SK-N-SH treated with all-trans-retinoic acid at 6 μM for 48 hours (cell line): ENCODE measurements around the gene POC1A.

Experiments
- ARNTL ChIP-seq: fragments of 450-650 bp; formaldehyde crosslinking; IDR thresholded peaks from 2 replicates; pipeline ENCODE4 v1.5.0; 2020; ENCODE audit warnings: low read depth, mild to moderate bottlenecking, moderate library complexity, borderline replicate concordance
- CSDC2 ChIP-seq: fragments of 250-450 bp; sonication (Bioruptor Pico); IDR thresholded peaks from 2 replicates; pipeline ENCODE4 v1.5.0; 2020; ENCODE audit warnings: mild to moderate bottlenecking, moderate library complexity
- ESRRG ChIP-seq: fragments of 250-450 bp; sonication (Bioruptor Pico); IDR thresholded peaks from 2 replicates; pipeline ENCODE4 v1.6.1; 2021; ENCODE audit warnings: mild to moderate bottlenecking
- GLIS3 ChIP-seq: fragments of 250-450 bp; sonication (Bioruptor Pico); IDR thresholded peaks from 2 replicates; pipeline ENCODE4 v1.5.0; 2020; ENCODE audit warnings: mild to moderate bottlenecking, moderate library complexity
- ISL1 ChIP-seq: fragments of 250-450 bp; sonication (Bioruptor Pico); IDR thresholded peaks from 2 replicates; pipeline ENCODE4 v2.1.2; 2022; ENCODE audit warnings: mild to moderate bottlenecking, moderate library complexity
- PATZ1 ChIP-seq: fragments of 250-450 bp; sonication (Bioruptor Pico); IDR thresholded peaks from 2 replicates; pipeline ENCODE4 v1.8.0; 2020; ENCODE audit warnings: mild to moderate bottlenecking, moderate library complexity, borderline replicate concordance
- PPARA ChIP-seq: fragments of 250-450 bp; sonication (Bioruptor Pico); IDR thresholded peaks from 2 replicates; pipeline ENCODE4 v1.5.0; 2020; ENCODE audit warnings: mild to moderate bottlenecking, borderline replicate concordance
- SNAI2 ChIP-seq: fragments of 250-450 bp; sonication (Bioruptor Pico); IDR thresholded peaks from 2 replicates; pipeline ENCODE4 v1.5.0; 2020; ENCODE audit warnings: mild to moderate bottlenecking, moderate library complexity
- TSHZ2 ChIP-seq: fragments of 250-450 bp; sonication (Bioruptor Pico); IDR thresholded peaks from 2 replicates; pipeline ENCODE4 v1.5.0; 2020; ENCODE audit warnings: mild to moderate bottlenecking, moderate library complexity
- ZFP3 ChIP-seq: fragments of 250-450 bp; sonication (Bioruptor Pico); IDR thresholded peaks from 2 replicates; pipeline ENCODE4 v1.5.0; 2020; ENCODE audit warnings: mild to moderate bottlenecking, moderate library complexity
- ZFP30 ChIP-seq: fragments of 450-650 bp; formaldehyde crosslinking; IDR thresholded peaks from 2 replicates; pipeline ENCODE4 v1.5.0; 2022; ENCODE audit warnings: mild to moderate bottlenecking, moderate library complexity
- ZNF70 ChIP-seq: fragments of 450-650 bp; formaldehyde crosslinking; IDR thresholded peaks from 2 replicates; pipeline ENCODE4 v1.5.0; 2020; ENCODE audit warnings: mild to moderate bottlenecking, moderate library complexity

GRCh38 chr3:52185311-52185710 lies 31.1 kb upstream of the POC1A start:
- TF ChIP-seq TSHZ2 (CRISPR knock-in tag), result no peak
- no peak for TF ChIP-seq ESRRG (CRISPR knock-in tag)
- no peak for TF ChIP-seq PATZ1 (CRISPR knock-in tag)
- TF ChIP-seq ZFP3 (CRISPR knock-in tag), result no peak
- TF ChIP-seq ZFP30 (CRISPR knock-in tag), result no peak
- no peak for TF ChIP-seq ZNF70
- no peak for TF ChIP-seq ARNTL (CRISPR knock-in tag)
- no peak for TF ChIP-seq ISL1 (CRISPR knock-in tag)
- no peak for TF ChIP-seq PPARA
- TF ChIP-seq CSDC2, result no peak
- no peak for TF ChIP-seq SNAI2
- TF ChIP-seq GLIS3 (CRISPR knock-in tag), result no peak
